GM12873 (cell line): Measurements from ENCODE around the gene RNF17.

Source experiments
- CTCF ChIP-seq: IDR thresholded peaks from 2 replicates; pipeline ENCODE4 v1.5.1; 2012; ENCODE audit warnings: low read depth, mild to moderate bottlenecking, moderate library complexity, low read length, control low read depth; ENCODE audit not compliant: insufficient read depth; ENCODE audit errors: missing control alignments

The RNF17 gene

DNA sequence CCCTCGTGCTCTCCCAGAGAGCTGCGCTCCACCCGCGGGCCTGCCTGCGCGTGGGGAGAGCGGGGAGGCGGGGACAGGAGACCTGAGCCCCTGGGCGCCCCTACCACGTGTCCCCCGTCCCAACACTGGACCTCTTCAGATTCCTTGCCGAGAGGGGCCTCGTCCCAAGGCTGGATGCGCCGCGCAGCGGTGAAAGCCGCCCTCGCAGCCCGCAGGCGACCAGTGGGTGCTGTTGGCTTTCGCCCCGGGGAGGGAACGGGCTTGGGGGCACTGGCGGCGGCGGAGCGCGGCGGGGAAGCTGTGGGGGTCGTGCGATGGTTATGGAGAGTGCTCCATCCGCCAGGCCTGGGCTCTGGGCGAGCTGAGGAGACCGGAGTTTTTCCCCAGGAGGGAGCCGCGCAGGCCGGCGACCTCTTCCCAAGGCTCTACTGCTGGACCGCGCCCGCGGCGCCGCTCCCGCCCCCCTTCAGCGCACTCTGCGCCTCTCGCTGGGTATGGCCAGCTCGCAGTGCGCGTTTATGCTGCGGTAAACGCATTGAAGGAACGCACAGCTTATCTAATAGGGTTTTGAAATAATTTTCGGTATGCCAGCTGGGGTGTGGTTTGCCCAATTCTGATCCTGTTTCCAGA, 17.2 kb upstream of the RNF17 start:
- TF ChIP-seq CTCF: peak; percentile 50

DNA sequence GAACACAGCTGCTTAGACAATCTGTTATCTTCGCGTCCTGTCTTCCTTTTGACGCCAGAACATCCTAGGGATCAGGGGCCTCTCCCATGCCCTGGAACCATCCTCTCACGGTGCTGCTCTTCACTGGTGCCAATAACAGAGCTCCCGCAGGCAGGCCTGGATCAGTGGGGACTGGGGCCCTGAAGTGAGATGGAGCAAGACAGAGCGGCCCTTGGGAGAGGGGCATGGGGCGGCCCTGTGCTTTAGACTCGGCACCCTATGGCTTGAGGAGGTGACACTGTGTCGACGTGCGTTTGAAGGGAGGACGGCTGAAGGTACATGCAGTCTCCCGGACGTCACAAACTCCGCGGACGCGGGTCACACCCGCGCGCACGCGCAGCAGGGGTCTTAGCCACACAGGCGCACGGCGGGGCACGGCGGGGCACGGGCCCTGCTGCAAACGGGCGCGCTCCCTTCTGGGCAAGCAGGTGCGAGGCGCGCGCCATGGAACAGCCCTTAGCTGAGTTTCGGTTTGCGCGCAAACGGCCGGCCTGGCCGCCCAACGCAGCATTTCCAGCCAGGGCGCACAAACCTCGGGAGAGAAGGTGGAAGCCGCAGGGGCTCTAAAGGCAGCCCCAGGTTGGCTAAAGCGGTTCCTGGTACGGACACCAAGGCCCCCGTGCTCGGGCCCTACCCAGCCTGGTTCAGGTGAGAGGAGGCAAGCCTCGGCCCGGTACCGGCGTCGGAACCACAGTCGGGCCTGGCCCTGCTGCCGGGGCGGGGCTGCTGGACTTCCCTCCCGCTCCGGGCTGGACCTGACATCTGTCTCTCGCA, 16.5 kb upstream of the RNF17 start:
- TF ChIP-seq CTCF: no peak

DNA sequence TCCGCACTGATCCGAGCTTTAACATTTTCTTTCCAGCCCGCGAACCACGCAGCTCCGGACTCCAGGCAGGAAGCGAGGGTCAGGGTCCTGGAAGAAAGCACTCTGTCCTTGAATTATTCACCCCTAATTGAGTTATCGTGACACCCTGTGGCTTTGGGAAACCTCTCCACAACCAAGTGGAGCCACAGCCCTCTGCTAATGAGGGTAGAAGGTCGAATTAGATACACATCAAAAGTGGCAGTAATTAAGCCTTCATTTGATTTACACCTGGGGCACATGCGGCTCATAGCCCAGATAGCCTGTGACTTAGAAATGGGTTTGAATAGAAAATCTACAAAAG, 15.9 kb upstream of the RNF17 start:
- TF ChIP-seq CTCF: no peak

- no peak for TF ChIP-seq CTCF
These were observed 4.8 kb upstream of the RNF17 start for GRCh38 chr13:24759197-24759596.

DNA sequence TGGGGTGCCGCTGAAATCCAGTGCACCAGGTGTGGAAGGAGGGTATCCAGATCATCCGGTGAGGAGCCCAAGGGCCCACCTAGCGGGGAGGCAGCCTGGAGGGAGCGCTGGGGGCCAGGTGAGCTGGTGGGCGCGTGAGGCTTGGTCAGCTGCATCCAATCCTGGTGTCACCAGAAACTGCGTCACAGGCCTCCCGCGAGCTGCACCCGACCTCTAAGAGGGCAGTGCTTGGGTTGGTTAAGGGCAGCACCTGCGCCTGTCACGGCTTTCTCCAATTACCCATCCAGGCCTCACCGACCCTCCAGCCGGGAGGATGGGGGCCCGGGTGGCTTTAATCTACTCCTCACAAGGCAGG, 284 bp downstream of the RNF17 start:
- no peak for TF ChIP-seq CTCF

GRCh38 chr13:24777171-24777570, 13.2 kb downstream of the RNF17 start:
- TF ChIP-seq CTCF: no peak

- no peak for TF ChIP-seq CTCF
These were observed 20.4 kb downstream of the RNF17 start for GRCh38 chr13:24784319-24784718.
